ENCODE measurements around the gene INIP.

INIP gene

DNA sequence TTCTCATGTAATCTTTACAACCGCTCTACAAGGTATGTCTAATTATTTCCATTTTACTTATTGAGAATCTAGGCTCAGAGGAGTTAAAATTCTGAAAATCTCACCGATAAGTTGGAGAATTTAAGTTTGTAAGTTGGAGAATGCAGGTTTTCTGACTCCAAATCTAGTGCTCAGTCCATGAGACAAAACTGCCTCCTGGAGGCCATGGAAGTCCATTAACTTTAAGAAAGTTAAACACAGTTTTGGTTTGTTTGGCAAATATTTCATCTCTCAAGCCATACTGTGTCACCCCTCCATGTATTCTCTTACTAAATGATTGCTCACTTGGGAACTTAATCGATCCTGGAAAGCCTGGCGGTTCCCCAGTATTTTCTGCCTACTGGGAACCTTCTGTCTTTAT lies 52.6 kb downstream of the INIP start:
- Histone ChIP-seq H3K27me3 (ENCODE audit: insufficient read depth, poor library complexity, severe bottlenecking) (no peaks in the 10 kb centered on the region), H3K4me3 (replicated peaks; ENCODE audit: insufficient read depth, low read length) (no peak overlapping the region), H3K27ac (replicated peaks) (no peak overlapping the region)
- no peak for DNase-seq (ENCODE audit: low read depth in 1 of 2, low spot score in 1 of 2)
- TF ChIP-seq, protein P1, sequence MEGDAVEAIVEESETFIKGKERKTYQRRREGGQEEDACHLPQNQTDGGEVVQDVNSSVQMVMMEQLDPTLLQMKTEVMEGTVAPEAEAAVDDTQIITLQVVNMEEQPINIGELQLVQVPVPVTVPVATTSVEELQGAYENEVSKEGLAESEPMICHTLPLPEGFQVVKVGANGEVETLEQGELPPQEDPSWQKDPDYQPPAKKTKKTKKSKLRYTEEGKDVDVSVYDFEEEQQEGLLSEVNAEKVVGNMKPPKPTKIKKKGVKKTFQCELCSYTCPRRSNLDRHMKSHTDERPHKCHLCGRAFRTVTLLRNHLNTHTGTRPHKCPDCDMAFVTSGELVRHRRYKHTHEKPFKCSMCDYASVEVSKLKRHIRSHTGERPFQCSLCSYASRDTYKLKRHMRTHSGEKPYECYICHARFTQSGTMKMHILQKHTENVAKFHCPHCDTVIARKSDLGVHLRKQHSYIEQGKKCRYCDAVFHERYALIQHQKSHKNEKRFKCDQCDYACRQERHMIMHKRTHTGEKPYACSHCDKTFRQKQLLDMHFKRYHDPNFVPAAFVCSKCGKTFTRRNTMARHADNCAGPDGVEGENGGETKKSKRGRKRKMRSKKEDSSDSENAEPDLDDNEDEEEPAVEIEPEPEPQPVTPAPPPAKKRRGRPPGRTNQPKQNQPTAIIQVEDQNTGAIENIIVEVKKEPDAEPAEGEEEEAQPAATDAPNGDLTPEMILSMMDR (IDR thresholded peaks at IDR 0.05; ENCODE audit: insufficient read depth, low read length) = no peak
- no peak for TF ChIP-seq POLR2AphosphoS5 (IDR thresholded peaks at IDR 0.05; ENCODE audit: low read depth)
- TF ChIP-seq SPI1 (IDR thresholded peaks at IDR 0.05; ENCODE audit: borderline replicate concordance, low read depth) = no peak
- TF ChIP-seq GABPA (IDR thresholded peaks at IDR 0.05; ENCODE audit: low read depth) = no peak
- TF ChIP-seq, protein P2, sequence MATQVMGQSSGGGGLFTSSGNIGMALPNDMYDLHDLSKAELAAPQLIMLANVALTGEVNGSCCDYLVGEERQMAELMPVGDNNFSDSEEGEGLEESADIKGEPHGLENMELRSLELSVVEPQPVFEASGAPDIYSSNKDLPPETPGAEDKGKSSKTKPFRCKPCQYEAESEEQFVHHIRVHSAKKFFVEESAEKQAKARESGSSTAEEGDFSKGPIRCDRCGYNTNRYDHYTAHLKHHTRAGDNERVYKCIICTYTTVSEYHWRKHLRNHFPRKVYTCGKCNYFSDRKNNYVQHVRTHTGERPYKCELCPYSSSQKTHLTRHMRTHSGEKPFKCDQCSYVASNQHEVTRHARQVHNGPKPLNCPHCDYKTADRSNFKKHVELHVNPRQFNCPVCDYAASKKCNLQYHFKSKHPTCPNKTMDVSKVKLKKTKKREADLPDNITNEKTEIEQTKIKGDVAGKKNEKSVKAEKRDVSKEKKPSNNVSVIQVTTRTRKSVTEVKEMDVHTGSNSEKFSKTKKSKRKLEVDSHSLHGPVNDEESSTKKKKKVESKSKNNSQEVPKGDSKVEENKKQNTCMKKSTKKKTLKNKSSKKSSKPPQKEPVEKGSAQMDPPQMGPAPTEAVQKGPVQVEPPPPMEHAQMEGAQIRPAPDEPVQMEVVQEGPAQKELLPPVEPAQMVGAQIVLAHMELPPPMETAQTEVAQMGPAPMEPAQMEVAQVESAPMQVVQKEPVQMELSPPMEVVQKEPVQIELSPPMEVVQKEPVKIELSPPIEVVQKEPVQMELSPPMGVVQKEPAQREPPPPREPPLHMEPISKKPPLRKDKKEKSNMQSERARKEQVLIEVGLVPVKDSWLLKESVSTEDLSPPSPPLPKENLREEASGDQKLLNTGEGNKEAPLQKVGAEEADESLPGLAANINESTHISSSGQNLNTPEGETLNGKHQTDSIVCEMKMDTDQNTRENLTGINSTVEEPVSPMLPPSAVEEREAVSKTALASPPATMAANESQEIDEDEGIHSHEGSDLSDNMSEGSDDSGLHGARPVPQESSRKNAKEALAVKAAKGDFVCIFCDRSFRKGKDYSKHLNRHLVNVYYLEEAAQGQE (IDR thresholded peaks at IDR 0.05; ENCODE audit: insufficient replicate concordance, low read depth) = no peak

DNA sequence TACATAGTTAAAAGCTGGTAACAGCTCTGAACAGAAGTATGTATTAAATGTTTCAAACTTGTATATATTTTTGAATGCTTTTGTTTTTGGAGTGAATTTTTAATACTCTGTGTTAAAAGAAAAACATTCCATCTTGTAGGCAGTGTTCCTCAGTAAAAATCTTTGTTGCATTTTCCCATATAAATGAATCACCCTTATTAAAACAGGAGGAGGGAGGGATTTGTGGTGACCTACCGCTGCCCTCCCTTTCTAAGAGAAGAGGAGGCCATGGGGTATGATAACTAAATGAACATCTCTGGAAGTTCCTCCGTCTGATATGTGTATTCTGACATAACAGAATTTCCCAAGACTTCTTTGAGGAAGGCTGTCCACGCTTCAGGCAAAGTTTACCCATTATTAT lies 53.4 kb downstream of the INIP start:
- Histone ChIP-seq H3K4me3 (replicated peaks; ENCODE audit: insufficient read depth, low read length) (no peak overlapping the region), H3K27ac (replicated peaks) (no peak overlapping the region), H3K27me3 (ENCODE audit: insufficient read depth, poor library complexity, severe bottlenecking) (no peaks in the 10 kb centered on the region)
- no peak for DNase-seq (ENCODE audit: low read depth in 1 of 2, low spot score in 1 of 2)
- TF ChIP-seq, protein P1 (IDR thresholded peaks at IDR 0.05; ENCODE audit: insufficient read depth, low read length) = no peak
- TF ChIP-seq GABPA (IDR thresholded peaks at IDR 0.05; ENCODE audit: low read depth) (no peak), POLR2AphosphoS5 (IDR thresholded peaks at IDR 0.05; ENCODE audit: low read depth) (no peak), SPI1 (IDR thresholded peaks at IDR 0.05; ENCODE audit: borderline replicate concordance, low read depth) (no peak)
- TF ChIP-seq, protein P2 (IDR thresholded peaks at IDR 0.05; ENCODE audit: insufficient replicate concordance, low read depth) = no peak

DNA sequence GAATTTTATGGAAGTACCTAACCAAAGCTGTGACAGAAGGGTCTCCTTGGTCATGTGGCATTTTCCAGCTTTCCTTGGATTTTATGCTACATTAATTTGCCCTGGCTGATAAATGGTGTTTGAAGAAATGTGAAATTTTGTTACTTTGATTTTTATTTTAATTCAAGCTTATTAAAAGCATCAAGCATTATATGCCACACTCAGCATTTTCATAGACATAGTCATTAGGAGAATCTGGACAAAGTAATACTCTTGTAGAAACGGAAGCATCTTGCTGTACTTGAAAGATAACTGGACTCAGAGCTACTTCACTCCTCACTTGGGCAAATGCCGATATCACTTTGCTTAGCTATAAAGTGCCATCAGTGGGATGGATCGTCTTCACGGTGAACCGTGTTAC lies 54.2 kb downstream of the INIP start:
- Histone ChIP-seq H3K4me3 (replicated peaks; ENCODE audit: insufficient read depth, low read length) (no peak overlapping the region), H3K27me3 (ENCODE audit: insufficient read depth, poor library complexity, severe bottlenecking) (no peaks in the 10 kb centered on the region), H3K27ac (replicated peaks) (no peak overlapping the region)
- TF ChIP-seq POLR2AphosphoS5 (IDR thresholded peaks at IDR 0.05; ENCODE audit: low read depth) = no peak
- TF ChIP-seq SPI1 (IDR thresholded peaks at IDR 0.05; ENCODE audit: borderline replicate concordance, low read depth) = no peak
- TF ChIP-seq, protein P1 (IDR thresholded peaks at IDR 0.05; ENCODE audit: insufficient read depth, low read length) = no peak
- TF ChIP-seq, protein P2 (IDR thresholded peaks at IDR 0.05; ENCODE audit: insufficient replicate concordance, low read depth) = no peak
- no peak for TF ChIP-seq GABPA (IDR thresholded peaks at IDR 0.05; ENCODE audit: low read depth)
- no peak for DNase-seq (ENCODE audit: low read depth in 1 of 2, low spot score in 1 of 2)

Data from HL-60 (cell line).